ENCODE data around the gene DCHS2. TPM values are rescaled to one million over a fixed set of nuclear protein-coding genes. Genes with fewer than 3 reads are reported as not detected.

DCHS2 gene
- total RNA-seq, 1 donor from 2014 or later = not detected

GRCh38 chr4:154507156-154507555 lies 15.6 kb upstream of the DCHS2 start:
- H3K36me3 Mint-ChIP-seq (ENCODE audit: low read depth) = no peaks in the 10 kb centered on the region

GRCh38 chr4:154506253-154506652 lies 14.7 kb upstream of the DCHS2 start:
- Mint-ChIP-seq H3K4me3 (no peak overlapping the region), H3K27me3 (ENCODE audit: insufficient read depth) (peaks cover 32% of the 10 kb centered on the region), H3K27ac (no peak overlapping the region), H3K4me1 (ENCODE audit: low read depth) (no peaks in the 10 kb centered on the region), H3K9me3 (no peaks in the 10 kb centered on the region), H3K36me3 (ENCODE audit: low read depth) (no peaks in the 10 kb centered on the region)
- no peak for DNase-seq (ENCODE audit: low spot score)
- intact Hi-C loops (cut with micrococcal nuclease) = loop anchor here (1.0 kb wide), 1 partner anchor 177 kb away; no protein-coding TSS in a partner anchor

More at GRCh38 chr4:154507156-154507555, 15.6 kb upstream of the DCHS2 start:
- H3K9me3 Mint-ChIP-seq = no peaks in the 10 kb centered on the region
- peaks cover 31% of the 10 kb centered on the region for H3K27me3 Mint-ChIP-seq (ENCODE audit: insufficient read depth)
- intact Hi-C loops (cut with micrococcal nuclease) = no loop called here
- H3K4me3 Mint-ChIP-seq = no peak overlapping the region
- no peak overlapping the region for H3K27ac Mint-ChIP-seq
- DNase-seq (ENCODE audit: low spot score) = no peak
- H3K4me1 Mint-ChIP-seq (ENCODE audit: low read depth) = no peaks in the 10 kb centered on the region

- peaks cover 25% of the 10 kb centered on the region for H3K27me3 Mint-ChIP-seq (ENCODE audit: insufficient read depth)
- intact Hi-C loops (cut with micrococcal nuclease) = no loop called here
Measured at GRCh38 chr4:154503598-154503997, 12.0 kb upstream of the DCHS2 start.

GRCh38 chr4:154502111-154502510 lies 10.5 kb upstream of the DCHS2 start:
- H3K27ac Mint-ChIP-seq = no peak overlapping the region
- H3K4me1 Mint-ChIP-seq (ENCODE audit: low read depth) = no peaks in the 10 kb centered on the region

More at GRCh38 chr4:154503598-154503997, 12.0 kb upstream of the DCHS2 start:
- Mint-ChIP-seq H3K36me3 (ENCODE audit: low read depth) (no peaks in the 10 kb centered on the region), H3K4me3 (no peak overlapping the region), H3K4me1 (ENCODE audit: low read depth) (no peaks in the 10 kb centered on the region), H3K27ac (no peak overlapping the region), H3K9me3 (no peaks in the 10 kb centered on the region)
- DNase-seq (ENCODE audit: low spot score) = no peak

GRCh38 chr4:154497889-154498288 lies 6.3 kb upstream of the DCHS2 start:
- intact Hi-C loops (cut with micrococcal nuclease) = no loop called here
- no peak for DNase-seq (ENCODE audit: low spot score)
- H3K4me3 Mint-ChIP-seq = no peak overlapping the region
- H3K9me3 Mint-ChIP-seq = no peaks in the 10 kb centered on the region
- no peak overlapping the region for H3K27ac Mint-ChIP-seq
- H3K27me3 Mint-ChIP-seq (ENCODE audit: insufficient read depth) = peaks cover 31% of the 10 kb centered on the region
- H3K36me3 Mint-ChIP-seq (ENCODE audit: low read depth) = no peaks in the 10 kb centered on the region
- no peaks in the 10 kb centered on the region for H3K4me1 Mint-ChIP-seq (ENCODE audit: low read depth)

More at GRCh38 chr4:154502111-154502510, 10.5 kb upstream of the DCHS2 start:
- Mint-ChIP-seq H3K27me3 (ENCODE audit: insufficient read depth) (peaks cover 20% of the 10 kb centered on the region), H3K36me3 (ENCODE audit: low read depth) (no peaks in the 10 kb centered on the region), H3K4me3 (no peak overlapping the region), H3K9me3 (no peaks in the 10 kb centered on the region)
- DNase-seq (ENCODE audit: low spot score) = no peak
- intact Hi-C loops (cut with micrococcal nuclease) = no loop called here

GRCh38 chr4:154495867-154496266 lies 4.3 kb upstream of the DCHS2 start:
- Mint-ChIP-seq H3K27ac (no peak overlapping the region), H3K4me3 (no peak overlapping the region), H3K36me3 (ENCODE audit: low read depth) (peaks cover 2% of the 10 kb centered on the region), H3K9me3 (no peaks in the 10 kb centered on the region), H3K27me3 (ENCODE audit: insufficient read depth) (peaks cover 46% of the 10 kb centered on the region), H3K4me1 (ENCODE audit: low read depth) (peaks cover 15% of the 10 kb centered on the region)
- no peak for DNase-seq (ENCODE audit: low spot score)
- intact Hi-C loops (cut with micrococcal nuclease) = no loop called here

- no peak overlapping the region for H3K27ac Mint-ChIP-seq
- peaks cover 2% of the 10 kb centered on the region for H3K36me3 Mint-ChIP-seq (ENCODE audit: low read depth)
- H3K27me3 Mint-ChIP-seq (ENCODE audit: insufficient read depth) = peaks cover 70% of the 10 kb centered on the region
- peaks cover 15% of the 10 kb centered on the region for H3K4me1 Mint-ChIP-seq (ENCODE audit: low read depth)
- H3K9me3 Mint-ChIP-seq = no peaks in the 10 kb centered on the region
- intact Hi-C loops (cut with micrococcal nuclease) = loop anchor here (5.0 kb wide), 2 partner anchors 250 to 700 kb away; partner anchors contain the start of gene LRAT
- no peak for DNase-seq (ENCODE audit: low spot score)
- peak overlapping the region; percentile 22 for H3K4me3 Mint-ChIP-seq
Measured at GRCh38 chr4:154492288-154492687, 689 bp upstream of the DCHS2 start.

- Mint-ChIP-seq H3K36me3 (ENCODE audit: low read depth) (peaks cover 2% of the 10 kb centered on the region), H3K4me1 (ENCODE audit: low read depth) (peaks cover 15% of the 10 kb centered on the region), H3K9me3 (no peaks in the 10 kb centered on the region), H3K27me3 (ENCODE audit: insufficient read depth) (peaks cover 65% of the 10 kb centered on the region), H3K4me3 (peak overlapping the region; percentile 67), H3K27ac (peak overlapping the region; percentile 58)
- DNase-seq (ENCODE audit: low spot score) = no peak
- intact Hi-C loops (cut with micrococcal nuclease) = loop anchor here (5.0 kb wide), 2 partner anchors 252 to 698 kb away; partner anchors contain the start of gene LRAT
Measured at GRCh38 chr4:154490583-154491340, 837 bp downstream of the DCHS2 start.

GRCh38 chr4:154490234-154490582 lies 1.4 kb downstream of the DCHS2 start:
- intact Hi-C loops (cut with micrococcal nuclease) = loop anchor here (5.0 kb wide), 2 partner anchors 252 to 698 kb away; partner anchors contain the start of gene LRAT
- no peaks in the 10 kb centered on the region for H3K9me3 Mint-ChIP-seq
- peaks cover 15% of the 10 kb centered on the region for H3K4me1 Mint-ChIP-seq (ENCODE audit: low read depth)
- H3K4me3 Mint-ChIP-seq = no peak overlapping the region
- peaks cover 64% of the 10 kb centered on the region for H3K27me3 Mint-ChIP-seq (ENCODE audit: insufficient read depth)
- DNase-seq (ENCODE audit: low spot score) = no peak
- H3K36me3 Mint-ChIP-seq (ENCODE audit: low read depth) = peaks cover 2% of the 10 kb centered on the region
- H3K27ac Mint-ChIP-seq = peak overlapping the region; percentile 58

GRCh38 chr4:154489558-154490233 lies 1.9 kb downstream of the DCHS2 start:
- intact Hi-C loops (cut with micrococcal nuclease) = loop anchor here (5.0 kb wide), 2 partner anchors 253 to 697 kb away; partner anchors contain the start of gene LRAT
- Mint-ChIP-seq H3K4me3 (no peak overlapping the region), H3K4me1 (ENCODE audit: low read depth) (peaks cover 15% of the 10 kb centered on the region), H3K36me3 (ENCODE audit: low read depth) (peaks cover 2% of the 10 kb centered on the region), H3K27me3 (ENCODE audit: insufficient read depth) (peaks cover 64% of the 10 kb centered on the region), H3K9me3 (no peaks in the 10 kb centered on the region), H3K27ac (no peak overlapping the region)
- no peak for DNase-seq (ENCODE audit: low spot score)

- DNase-seq (ENCODE audit: low spot score) = no peak
- H3K4me3 Mint-ChIP-seq = no peak overlapping the region
- peaks cover 2% of the 10 kb centered on the region for H3K36me3 Mint-ChIP-seq (ENCODE audit: low read depth)
- no peak overlapping the region for H3K27ac Mint-ChIP-seq
- H3K9me3 Mint-ChIP-seq = no peaks in the 10 kb centered on the region
- H3K27me3 Mint-ChIP-seq (ENCODE audit: insufficient read depth) = peaks cover 40% of the 10 kb centered on the region
- peaks cover 10% of the 10 kb centered on the region for H3K4me1 Mint-ChIP-seq (ENCODE audit: low read depth)
- intact Hi-C loops (cut with micrococcal nuclease) = no loop called here
Measured at GRCh38 chr4:154487145-154487544, 4.5 kb downstream of the DCHS2 start.

- Mint-ChIP-seq H3K27me3 (ENCODE audit: insufficient read depth) (peaks cover 23% of the 10 kb centered on the region), H3K9me3 (no peaks in the 10 kb centered on the region), H3K27ac (no peak overlapping the region), H3K4me3 (no peak overlapping the region), H3K4me1 (ENCODE audit: low read depth) (no peaks in the 10 kb centered on the region), H3K36me3 (ENCODE audit: low read depth) (no peaks in the 10 kb centered on the region)
- no peak for DNase-seq (ENCODE audit: low spot score)
- intact Hi-C loops (cut with micrococcal nuclease) = no loop called here
Measured at GRCh38 chr4:154485127-154485773, 6.3 kb downstream of the DCHS2 start.

- Mint-ChIP-seq H3K36me3 (ENCODE audit: low read depth) (no peaks in the 10 kb centered on the region), H3K27me3 (ENCODE audit: insufficient read depth) (peaks cover 5% of the 10 kb centered on the region), H3K4me3 (no peak overlapping the region), H3K9me3 (no peaks in the 10 kb centered on the region), H3K27ac (no peak overlapping the region), H3K4me1 (ENCODE audit: low read depth) (no peaks in the 10 kb centered on the region)
- intact Hi-C loops (cut with micrococcal nuclease) = no loop called here
- no peak for DNase-seq (ENCODE audit: low spot score)
Measured at GRCh38 chr4:154478547-154478946, 13.1 kb downstream of the DCHS2 start.
